ENCODE data around the gene ITPK1.

- TF ChIP-seq EZH2 (IDR thresholded peaks at IDR 0.05; ENCODE audit: borderline replicate concordance, control insufficient read depth, low read depth, low read length) (no peak), KDM1A (IDR thresholded peaks at IDR 0.05; ENCODE audit: borderline replicate concordance) (no peak), MAX (IDR thresholded peaks at IDR 0.05; ENCODE audit: low read depth, low read length) (no peak), CBFB (IDR thresholded peaks at IDR 0.05; ENCODE audit: low read depth) (no peak), HDAC6 (IDR thresholded peaks at IDR 0.05; ENCODE audit: unreplicated experiment) (no peak), USF1 (IDR thresholded peaks at IDR 0.05; ENCODE audit: borderline replicate concordance, extremely low read length, insufficient read depth, low read depth, low read length) (no peak), MLLT1 (IDR thresholded peaks at IDR 0.05) (no peak), E2F4 (IDR thresholded peaks at IDR 0.05; ENCODE audit: low read depth, low read length) (no peak), PKNOX1 (IDR thresholded peaks at IDR 0.05) (no peak)
These were observed 185.8 kb downstream of the ITPK1 start for GRCh38 chr14:92929689-92930608.

Measured in GM12878 (cell line).